HUES6 (cell line): ENCODE data around the gene TBC1D23.
A peak's percentile ranks its signal among the peaks of the same experiment; 100 is the strongest.
"Not testable (repeated sequence)": the region's sequence is repeated elsewhere in the genome, so short reads cannot be mapped to it uniquely, and the experiment has no call there.

ENCODE experiments used
- H3K27ac ChIP-seq: 2 replicates; pipeline ENCODE4 v1.7.0; 2013; ENCODE audit warnings: low read depth, mild to moderate bottlenecking, low read length, inconsistent platforms
- H3K27me3 ChIP-seq: 2 replicates; pipeline ENCODE4 v1.6.1; 2013; ENCODE audit warnings: low read length; ENCODE audit not compliant: control insufficient read depth, insufficient read depth
- H3K36me3 ChIP-seq: 2 replicates; pipeline ENCODE4 v1.6.1; 2013; ENCODE audit warnings: low read length; ENCODE audit not compliant: control insufficient read depth, insufficient read depth
- H3K4me1 ChIP-seq: 2 replicates; pipeline ENCODE4 v1.6.1; 2013; ENCODE audit warnings: low read length; ENCODE audit not compliant: control insufficient read depth, insufficient read depth
- H3K4me3 ChIP-seq: 2 replicates; pipeline ENCODE4 v1.5.1; 2013; ENCODE audit warnings: low read depth, low read length
- H3K9ac ChIP-seq: one replicate; pipeline ENCODE4 v1.6.1; 2013; ENCODE audit warnings: mild to moderate bottlenecking, low read length
- H3K9me3 ChIP-seq: 2 replicates; pipeline ENCODE4 v1.6.1; 2013; ENCODE audit warnings: low read depth, low read length; ENCODE audit not compliant: control insufficient read depth, insufficient read depth

The TBC1D23 gene

DNA sequence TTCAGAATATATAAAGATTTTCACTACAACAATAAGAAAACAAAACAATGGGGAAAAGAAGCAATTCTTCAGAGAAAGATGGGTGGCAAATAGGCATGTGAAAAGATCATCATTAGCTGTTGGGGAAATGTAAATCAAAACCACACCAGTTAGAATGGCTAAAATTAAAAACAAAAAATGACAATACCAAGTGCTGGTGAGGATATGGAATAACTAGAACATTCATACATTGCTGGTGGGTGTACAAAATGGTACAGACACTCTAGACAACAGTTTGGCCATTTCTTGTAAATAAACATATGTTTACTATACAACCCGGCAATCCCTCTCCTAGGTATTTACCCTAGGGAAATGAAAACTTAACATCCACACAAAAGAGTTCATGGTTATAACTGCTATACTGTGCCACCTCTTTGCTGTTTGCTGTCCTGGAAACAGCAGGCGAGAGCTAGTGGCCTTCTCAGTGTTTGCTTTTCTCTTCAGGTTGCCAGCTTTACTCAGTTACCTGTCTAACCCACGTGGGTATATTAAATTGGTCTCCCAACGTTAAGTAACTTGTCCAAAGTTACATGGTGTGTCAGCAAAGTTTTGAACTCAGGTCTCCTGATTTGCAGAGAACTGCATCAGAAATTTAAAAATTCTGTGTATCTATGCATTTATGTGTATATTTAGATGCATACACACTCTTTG is 69.2 kb downstream of the TBC1D23 start:
- no peaks in the 10 kb centered on the region for H3K27me3 ChIP-seq
- no peak overlapping the region for H3K27ac ChIP-seq
- H3K4me1 ChIP-seq: peaks cover under 1% of the 10 kb centered on the region
- peaks cover 11% of the 10 kb centered on the region for H3K36me3 ChIP-seq
- H3K9me3 ChIP-seq: no peaks in the 10 kb centered on the region
- H3K9ac ChIP-seq: no peak overlapping the region
- H3K4me3 ChIP-seq: no peak overlapping the region

- H3K36me3 ChIP-seq: peaks cover 5% of the 10 kb centered on the region; the same call in 1 of the 2 replicates
- no peak overlapping the region for H3K27ac ChIP-seq
- peaks cover 8% of the 10 kb centered on the region for H3K4me1 ChIP-seq
- no peak overlapping the region for H3K9ac ChIP-seq
- no peak overlapping the region for H3K4me3 ChIP-seq
- no peaks in the 10 kb centered on the region for H3K27me3 ChIP-seq
- H3K9me3 ChIP-seq: no peaks in the 10 kb centered on the region
These were observed 69.9 kb downstream of the TBC1D23 start for GRCh38 chr3:100330651-100331050.

DNA sequence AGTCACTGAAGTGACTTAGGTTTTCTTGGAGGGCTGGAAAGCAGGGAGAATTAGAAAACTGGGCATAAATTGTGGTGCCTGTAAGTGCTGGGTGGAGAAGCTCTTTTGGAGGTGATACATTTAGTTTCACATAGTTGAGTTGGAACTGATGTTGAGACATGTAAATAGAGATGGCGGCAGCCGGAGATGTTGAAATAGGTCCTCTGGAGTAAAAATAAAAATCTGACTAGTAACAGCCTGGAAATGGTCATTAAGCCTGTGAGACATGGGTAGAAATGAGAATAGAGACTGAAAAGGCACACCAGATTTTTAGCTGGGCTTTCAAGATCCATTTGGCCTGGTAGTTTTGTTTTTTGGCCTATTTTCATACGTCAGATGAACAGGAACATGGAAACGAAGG is 70.9 kb downstream of the TBC1D23 start:
- no peak overlapping the region for H3K4me3 ChIP-seq
- no peaks in the 10 kb centered on the region for H3K9me3 ChIP-seq
- no peak overlapping the region for H3K27ac ChIP-seq
- peaks cover 13% of the 10 kb centered on the region for H3K4me1 ChIP-seq
- no peak overlapping the region for H3K9ac ChIP-seq
- peaks cover 5% of the 10 kb centered on the region; the same call in 1 of the 2 replicates for H3K36me3 ChIP-seq
- H3K27me3 ChIP-seq: no peaks in the 10 kb centered on the region

- Histone ChIP-seq H3K9ac (no peak overlapping the region), H3K36me3 (no peaks in the 10 kb centered on the region), H3K4me1 (peaks cover 13% of the 10 kb centered on the region), H3K27ac (no peak overlapping the region), H3K9me3 (no peaks in the 10 kb centered on the region), H3K4me3 (no peak overlapping the region), H3K27me3 (no peaks in the 10 kb centered on the region)
These were observed 72.3 kb downstream of the TBC1D23 start for GRCh38 chr3:100333051-100333450.

DNA sequence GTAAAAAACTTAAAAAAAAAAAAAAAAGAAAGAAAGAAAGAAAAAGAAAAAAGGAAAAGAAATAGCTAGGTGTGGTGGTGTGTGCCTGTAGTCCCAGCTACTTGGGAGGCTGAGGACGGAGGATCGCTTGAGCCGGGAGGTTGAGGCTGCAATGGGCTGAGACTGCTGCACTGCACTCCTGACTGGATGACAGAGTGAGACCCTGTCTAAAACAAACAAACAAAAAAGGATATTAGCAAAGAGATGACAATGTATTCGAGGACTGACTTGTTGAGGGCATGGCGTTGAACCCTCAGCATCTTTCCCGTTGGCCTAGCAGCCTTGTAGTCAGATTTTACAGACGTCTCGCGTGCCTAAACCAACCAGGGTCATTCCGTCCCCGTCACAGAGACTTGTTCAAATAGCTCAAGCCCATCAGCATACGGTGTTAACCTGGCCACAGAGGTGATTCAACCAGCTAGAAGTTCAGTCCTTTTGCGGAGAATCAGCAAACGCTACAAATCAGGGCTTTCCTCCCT is 73.2 kb downstream of the TBC1D23 start:
- Histone ChIP-seq H3K36me3 (0 out of 2 replicates have a peak, but pooled peaks cover 2% of the 10 kb centered on the region), H3K4me1 (peaks cover 13% of the 10 kb centered on the region), H3K4me3 (peak overlapping the region; percentile 60), H3K9ac (peak overlapping the region; percentile 52), H3K27me3 (no peaks in the 10 kb centered on the region), H3K9me3 (no peaks in the 10 kb centered on the region), H3K27ac (no peak overlapping the region)

DNA sequence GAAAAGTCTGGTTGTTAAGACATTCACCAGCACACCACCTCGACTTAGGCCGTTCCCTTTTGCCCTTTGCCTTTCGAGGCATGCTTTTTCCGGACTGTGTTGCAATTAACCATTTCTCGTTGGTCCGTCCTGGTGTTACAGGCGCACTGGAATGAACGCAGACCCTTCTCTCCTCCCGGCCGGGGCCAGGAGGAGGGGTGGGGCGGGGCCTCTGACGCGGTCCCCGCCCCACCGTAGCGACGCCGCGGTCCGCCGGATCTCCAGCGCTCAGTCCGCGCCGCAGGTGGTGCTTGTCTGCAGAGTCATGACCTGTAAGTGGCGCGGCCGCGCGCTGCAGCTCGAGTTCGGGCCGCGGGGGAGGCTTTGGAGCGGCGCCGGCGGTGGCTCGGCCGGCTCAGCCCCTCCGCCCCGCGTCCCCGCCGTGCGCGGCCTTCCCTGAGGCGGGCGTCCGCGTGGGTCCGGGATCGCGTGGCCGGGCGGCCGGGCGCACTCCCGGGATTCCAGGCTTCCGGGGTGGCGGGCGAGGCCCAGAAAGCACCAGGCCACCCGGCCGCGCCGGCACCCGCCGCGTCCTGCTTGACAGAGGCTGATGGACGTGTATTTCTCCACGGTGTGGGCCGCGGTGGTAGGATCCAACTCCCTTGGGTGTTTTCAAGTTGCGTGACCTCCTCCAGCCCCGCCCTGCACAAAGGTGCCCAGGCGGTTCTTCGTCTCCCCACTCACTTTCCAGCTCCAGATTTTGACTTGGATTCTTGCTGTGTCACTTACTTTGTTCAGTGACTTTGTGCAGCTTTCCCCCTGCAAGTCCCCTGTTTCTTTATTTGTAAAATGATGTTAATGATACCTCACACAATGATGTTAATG is 73.9 kb downstream of the TBC1D23 start, which contains the start of gene NIT2:
Gene NIT2 (plus strand): TSS at position 270 of the 864 bp plus-strand sequence. CDS start 35 bp downstream, at position 305.
- Histone ChIP-seq H3K27ac (peak within 1 kb of the TSS; percentile 84; the same call in 1 of the 2 replicates), H3K9ac (peak within 1 kb of the TSS; percentile 90), H3K36me3 (peaks cover 9% of the 10 kb centered on the region; the same call in 1 of the 2 replicates), H3K27me3 (no peaks in the 10 kb centered on the region), H3K4me3 (peak within 1 kb of the TSS; percentile 60), H3K4me1 (peaks cover 13% of the 10 kb centered on the region), H3K9me3 (no peaks in the 10 kb centered on the region)

DNA sequence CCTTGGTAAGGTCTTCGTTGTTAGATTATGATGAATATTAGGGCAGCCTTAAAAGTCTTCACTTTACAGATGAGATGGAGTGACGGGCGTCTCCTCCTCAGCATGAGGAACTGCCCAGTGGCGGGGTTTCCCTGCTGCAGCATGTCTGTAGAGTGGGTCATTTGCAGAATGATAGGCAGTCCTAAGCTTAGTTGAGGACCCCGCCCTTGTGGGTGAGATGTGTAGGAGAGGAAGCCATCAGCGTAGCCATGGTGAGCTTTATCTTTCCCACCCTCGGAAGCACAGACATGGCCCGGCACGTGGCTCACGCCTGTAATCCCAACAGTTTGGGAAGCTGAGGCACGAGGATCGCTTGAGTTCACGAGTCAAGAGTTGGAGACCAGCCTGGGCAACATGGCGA is 74.6 kb downstream of the TBC1D23 start:
- H3K4me1 ChIP-seq: peaks cover 13% of the 10 kb centered on the region
- peaks cover 14% of the 10 kb centered on the region; the same call in 1 of the 2 replicates for H3K36me3 ChIP-seq
- peak overlapping the region; percentile 84; the same call in 1 of the 2 replicates for H3K27ac ChIP-seq
- no peaks in the 10 kb centered on the region for H3K27me3 ChIP-seq
- no peaks in the 10 kb centered on the region for H3K9me3 ChIP-seq
- peak overlapping the region; percentile 60 for H3K4me3 ChIP-seq
- H3K9ac ChIP-seq: peak overlapping the region; percentile 90

DNA sequence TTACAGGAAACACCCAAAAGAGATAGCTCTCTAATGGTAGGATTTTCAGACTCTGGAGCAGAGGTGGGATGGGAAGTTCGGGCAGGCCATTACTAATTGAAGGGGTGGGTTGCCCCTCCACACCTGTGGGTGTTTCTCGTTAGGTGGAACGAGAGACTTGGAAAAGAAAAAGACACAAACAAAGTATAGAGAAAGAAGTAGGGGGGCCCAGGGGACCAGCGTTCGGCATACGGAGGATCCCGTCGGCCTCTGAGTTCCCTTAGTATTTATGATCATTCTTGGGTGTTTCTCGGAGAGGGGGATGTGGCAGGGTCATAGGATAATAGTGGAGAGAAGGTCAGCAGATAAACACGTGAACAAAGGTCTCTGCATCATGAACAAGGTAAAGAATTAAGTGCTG is 75.4 kb downstream of the TBC1D23 start:
- H3K9ac ChIP-seq, H3K27ac ChIP-seq, H3K9me3 ChIP-seq, H3K27me3 ChIP-seq, H3K4me3 ChIP-seq: not testable (repeated sequence)
- H3K4me1 ChIP-seq: peaks cover 13% of the 10 kb centered on the region
- peaks cover 20% of the 10 kb centered on the region for H3K36me3 ChIP-seq

GRCh38 chr3:100338911-100339310 is 78.1 kb downstream of the TBC1D23 start:
- H3K27me3 ChIP-seq: no peaks in the 10 kb centered on the region
- H3K36me3 ChIP-seq: peaks cover 36% of the 10 kb centered on the region
- H3K27ac ChIP-seq: no peak overlapping the region
- peaks cover 13% of the 10 kb centered on the region for H3K4me1 ChIP-seq
- H3K9me3 ChIP-seq: no peaks in the 10 kb centered on the region
- H3K4me3 ChIP-seq: no peak overlapping the region
- no peak overlapping the region for H3K9ac ChIP-seq

- no peak overlapping the region for H3K9ac ChIP-seq
- H3K27ac ChIP-seq: no peak overlapping the region
- no peaks in the 10 kb centered on the region for H3K27me3 ChIP-seq
- peaks cover 36% of the 10 kb centered on the region for H3K36me3 ChIP-seq
- H3K4me3 ChIP-seq: no peak overlapping the region
- H3K4me1 ChIP-seq: peaks cover 13% of the 10 kb centered on the region
- no peaks in the 10 kb centered on the region for H3K9me3 ChIP-seq
These were observed 79.0 kb downstream of the TBC1D23 start for GRCh38 chr3:100339786-100340185.

DNA sequence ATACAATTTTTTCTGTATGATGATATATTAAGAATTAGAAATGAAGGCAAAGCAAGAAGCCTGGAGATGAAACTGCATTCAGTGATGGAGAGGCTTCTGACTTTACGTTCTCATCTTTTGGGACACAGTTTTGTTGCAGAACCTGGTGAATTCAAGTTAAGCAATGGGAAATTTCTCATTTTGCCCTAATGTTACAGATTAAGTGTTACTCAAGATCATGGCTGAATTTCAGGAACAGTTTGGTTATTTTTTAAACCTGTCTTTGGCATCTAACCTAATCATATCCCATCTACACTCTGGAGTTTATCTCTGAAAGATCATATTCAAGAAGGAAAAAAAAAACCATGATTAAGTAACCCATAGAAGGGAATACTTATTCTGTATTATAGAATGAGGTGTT is 79.7 kb downstream of the TBC1D23 start:
- Histone ChIP-seq H3K27ac (no peak overlapping the region), H3K9ac (no peak overlapping the region), H3K36me3 (peaks cover 40% of the 10 kb centered on the region), H3K27me3 (no peaks in the 10 kb centered on the region), H3K4me1 (peaks cover 6% of the 10 kb centered on the region), H3K4me3 (no peak overlapping the region), H3K9me3 (no peaks in the 10 kb centered on the region)
